ENCODE results near the gene CSNK2A1.

Gene CSNK2A1

DNA sequence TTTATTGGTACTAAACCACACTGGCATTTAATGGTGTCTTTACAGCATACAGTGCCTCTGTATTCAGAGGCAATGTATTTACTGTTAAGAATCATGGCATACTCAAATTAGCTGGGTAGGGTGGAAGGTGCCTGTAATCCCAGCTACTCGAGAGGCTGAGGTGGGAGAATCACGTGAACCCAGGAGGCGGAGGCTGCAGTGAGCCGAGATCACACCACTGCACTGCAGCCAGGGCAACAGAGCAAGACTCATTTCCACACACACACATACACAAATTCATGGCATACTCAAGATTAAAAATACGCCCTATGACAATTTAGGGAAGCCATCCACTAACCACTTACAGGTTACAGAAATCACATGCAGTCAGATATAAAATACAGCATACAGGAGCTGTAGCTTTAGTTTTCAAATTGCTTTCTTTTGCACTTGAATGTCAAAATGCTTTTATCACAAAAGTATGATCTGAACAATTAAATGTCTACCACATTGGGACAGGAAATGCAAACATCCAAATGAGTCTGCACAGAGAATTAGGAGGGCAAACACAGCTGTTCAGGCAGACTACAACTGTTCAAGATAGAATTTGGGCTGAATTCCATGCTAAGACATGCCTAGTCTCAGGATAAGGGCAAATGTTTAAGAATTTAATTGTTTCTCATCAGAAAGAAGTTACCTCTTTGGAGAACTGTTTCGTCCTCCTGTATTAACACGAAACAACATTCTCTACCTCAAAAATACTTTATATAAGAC is 36.4 kb downstream of the CSNK2A1 start:
- no peaks in the 10 kb centered on the region for H3K4me1 ChIP-seq (ENCODE audit: insufficient read depth, low read length)
- H3K36me3 ChIP-seq (ENCODE audit: insufficient read depth, low read length): peaks cover 35% of the 10 kb centered on the region
- no peaks in the 10 kb centered on the region for H3K9me3 ChIP-seq (ENCODE audit: control insufficient read depth, insufficient read depth, low read length)
- H3K9ac ChIP-seq (ENCODE audit: low read depth, low read length): no peak overlapping the region

DNA sequence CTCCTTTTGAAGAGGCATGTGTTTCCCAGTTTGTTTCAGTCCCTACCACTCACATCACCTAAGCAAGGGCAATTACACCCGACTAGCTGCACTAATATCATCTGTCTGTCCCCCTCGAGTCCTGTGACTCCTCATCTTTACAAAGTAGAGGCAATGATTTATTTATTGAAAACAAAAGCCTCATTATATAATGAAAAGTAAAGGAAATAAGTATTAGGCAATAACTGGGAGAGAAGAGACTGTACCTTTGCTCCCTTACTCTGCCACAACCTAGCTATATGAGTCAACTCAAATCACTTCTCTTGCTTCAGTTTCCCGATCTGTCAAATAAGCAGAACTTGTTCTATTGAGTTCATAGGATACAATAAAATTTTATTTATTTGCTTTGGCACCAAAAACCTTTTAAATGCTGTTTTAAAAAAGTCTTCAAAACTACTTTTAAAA is 38.9 kb downstream of the CSNK2A1 start:
- Histone ChIP-seq H3K4me1 (ENCODE audit: insufficient read depth, low read length) (no peaks in the 10 kb centered on the region), H3K9ac (ENCODE audit: low read depth, low read length) (no peak overlapping the region), H3K36me3 (ENCODE audit: insufficient read depth, low read length) (peaks cover 46% of the 10 kb centered on the region), H3K9me3 (ENCODE audit: control insufficient read depth, insufficient read depth, low read length) (no peaks in the 10 kb centered on the region)

- Histone ChIP-seq H3K9ac (ENCODE audit: low read depth, low read length) (no peak overlapping the region), H3K36me3 (ENCODE audit: insufficient read depth, low read length) (peaks cover 56% of the 10 kb centered on the region), H3K4me1 (ENCODE audit: insufficient read depth, low read length) (no peaks in the 10 kb centered on the region), H3K9me3 (ENCODE audit: control insufficient read depth, insufficient read depth, low read length) (no peaks in the 10 kb centered on the region)
Observed at GRCh38 chr20:503048-503737, 40.4 kb downstream of the CSNK2A1 start.

GRCh38 chr20:497979-498378 is 45.6 kb downstream of the CSNK2A1 start:
- Histone ChIP-seq H3K36me3 (ENCODE audit: insufficient read depth, low read length) (peaks cover 57% of the 10 kb centered on the region), H3K9me3 (ENCODE audit: control insufficient read depth, insufficient read depth, low read length) (no peaks in the 10 kb centered on the region), H3K9ac (ENCODE audit: low read depth, low read length) (no peak overlapping the region), H3K4me1 (ENCODE audit: insufficient read depth, low read length) (no peaks in the 10 kb centered on the region)

- Histone ChIP-seq H3K4me1 (ENCODE audit: insufficient read depth, low read length) (no peaks in the 10 kb centered on the region), H3K36me3 (ENCODE audit: insufficient read depth, low read length) (peaks cover 55% of the 10 kb centered on the region), H3K9me3 (ENCODE audit: control insufficient read depth, insufficient read depth, low read length) (no peaks in the 10 kb centered on the region), H3K9ac (ENCODE audit: low read depth, low read length) (no peak overlapping the region)
Observed at GRCh38 chr20:496126-496696, 47.4 kb downstream of the CSNK2A1 start.

GRCh38 chr20:492159-492558 is 51.4 kb downstream of the CSNK2A1 start:
- Histone ChIP-seq H3K4me1 (ENCODE audit: insufficient read depth, low read length) (no peaks in the 10 kb centered on the region), H3K9me3 (ENCODE audit: control insufficient read depth, insufficient read depth, low read length) (no peaks in the 10 kb centered on the region), H3K9ac (ENCODE audit: low read depth, low read length) (no peak overlapping the region), H3K36me3 (ENCODE audit: insufficient read depth, low read length) (peaks cover 50% of the 10 kb centered on the region)

- Histone ChIP-seq H3K36me3 (ENCODE audit: insufficient read depth, low read length) (peaks cover 58% of the 10 kb centered on the region), H3K9me3 (ENCODE audit: control insufficient read depth, insufficient read depth, low read length) (no peaks in the 10 kb centered on the region), H3K4me1 (ENCODE audit: insufficient read depth, low read length) (no peaks in the 10 kb centered on the region), H3K9ac (ENCODE audit: low read depth, low read length) (no peak overlapping the region)
Observed at GRCh38 chr20:487655-488054, 55.9 kb downstream of the CSNK2A1 start.

- H3K9ac ChIP-seq (ENCODE audit: low read depth, low read length): no peak overlapping the region
- H3K4me1 ChIP-seq (ENCODE audit: insufficient read depth, low read length): no peaks in the 10 kb centered on the region
- H3K36me3 ChIP-seq (ENCODE audit: insufficient read depth, low read length): peaks cover 61% of the 10 kb centered on the region
Observed at GRCh38 chr20:483815-484644, 59.6 kb downstream of the CSNK2A1 start.

GRCh38 chr20:481167-481566 is 62.4 kb downstream of the CSNK2A1 start:
- H3K4me1 ChIP-seq (ENCODE audit: insufficient read depth, low read length): no peaks in the 10 kb centered on the region
- no peak overlapping the region for H3K9ac ChIP-seq (ENCODE audit: low read depth, low read length)
- peaks cover 47% of the 10 kb centered on the region for H3K36me3 ChIP-seq (ENCODE audit: insufficient read depth, low read length)
- H3K9me3 ChIP-seq (ENCODE audit: control insufficient read depth, insufficient read depth, low read length): no peaks in the 10 kb centered on the region

More at GRCh38 chr20:483815-484644, 59.6 kb downstream of the CSNK2A1 start:
- no peaks in the 10 kb centered on the region for H3K9me3 ChIP-seq (ENCODE audit: control insufficient read depth, insufficient read depth, low read length)

DNA sequence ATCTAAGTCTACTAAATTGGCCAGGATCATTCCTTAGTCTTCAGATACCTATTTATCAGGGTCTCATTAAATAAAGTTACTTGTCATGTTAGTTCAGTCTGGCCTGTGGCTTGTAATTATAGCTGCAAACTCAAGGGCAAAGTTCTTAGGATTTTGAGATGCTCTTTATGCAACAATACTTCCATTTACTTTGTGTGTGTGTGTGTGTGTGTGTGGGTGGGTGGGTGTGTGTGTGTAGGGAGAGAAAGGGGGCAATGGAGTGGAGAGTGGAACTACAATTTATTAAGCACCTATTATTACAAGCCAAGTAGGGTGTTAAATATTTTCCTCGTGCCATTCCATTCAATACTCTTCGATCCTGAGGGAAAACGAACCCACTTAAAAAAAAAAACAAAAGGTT is 63.5 kb downstream of the CSNK2A1 start:
- H3K9me3 ChIP-seq (ENCODE audit: control insufficient read depth, insufficient read depth, low read length): no peaks in the 10 kb centered on the region
- H3K9ac ChIP-seq (ENCODE audit: low read depth, low read length): no peak overlapping the region
- no peaks in the 10 kb centered on the region for H3K4me1 ChIP-seq (ENCODE audit: insufficient read depth, low read length)
- peaks cover 44% of the 10 kb centered on the region for H3K36me3 ChIP-seq (ENCODE audit: insufficient read depth, low read length)

- peaks cover 41% of the 10 kb centered on the region for H3K36me3 ChIP-seq (ENCODE audit: insufficient read depth, low read length)
- no peaks in the 10 kb centered on the region for H3K9me3 ChIP-seq (ENCODE audit: control insufficient read depth, insufficient read depth, low read length)
- H3K4me1 ChIP-seq (ENCODE audit: insufficient read depth, low read length): no peaks in the 10 kb centered on the region
- no peak overlapping the region for H3K9ac ChIP-seq (ENCODE audit: low read depth, low read length)
Observed at GRCh38 chr20:479487-479886, 64.1 kb downstream of the CSNK2A1 start.

- Histone ChIP-seq H3K4me1 (ENCODE audit: insufficient read depth, low read length) (no peaks in the 10 kb centered on the region), H3K9me3 (ENCODE audit: control insufficient read depth, insufficient read depth, low read length) (no peaks in the 10 kb centered on the region), H3K9ac (ENCODE audit: low read depth, low read length) (no peak overlapping the region), H3K36me3 (ENCODE audit: insufficient read depth, low read length) (peaks cover 40% of the 10 kb centered on the region)
Observed at GRCh38 chr20:478949-479429, 64.6 kb downstream of the CSNK2A1 start.

DNA sequence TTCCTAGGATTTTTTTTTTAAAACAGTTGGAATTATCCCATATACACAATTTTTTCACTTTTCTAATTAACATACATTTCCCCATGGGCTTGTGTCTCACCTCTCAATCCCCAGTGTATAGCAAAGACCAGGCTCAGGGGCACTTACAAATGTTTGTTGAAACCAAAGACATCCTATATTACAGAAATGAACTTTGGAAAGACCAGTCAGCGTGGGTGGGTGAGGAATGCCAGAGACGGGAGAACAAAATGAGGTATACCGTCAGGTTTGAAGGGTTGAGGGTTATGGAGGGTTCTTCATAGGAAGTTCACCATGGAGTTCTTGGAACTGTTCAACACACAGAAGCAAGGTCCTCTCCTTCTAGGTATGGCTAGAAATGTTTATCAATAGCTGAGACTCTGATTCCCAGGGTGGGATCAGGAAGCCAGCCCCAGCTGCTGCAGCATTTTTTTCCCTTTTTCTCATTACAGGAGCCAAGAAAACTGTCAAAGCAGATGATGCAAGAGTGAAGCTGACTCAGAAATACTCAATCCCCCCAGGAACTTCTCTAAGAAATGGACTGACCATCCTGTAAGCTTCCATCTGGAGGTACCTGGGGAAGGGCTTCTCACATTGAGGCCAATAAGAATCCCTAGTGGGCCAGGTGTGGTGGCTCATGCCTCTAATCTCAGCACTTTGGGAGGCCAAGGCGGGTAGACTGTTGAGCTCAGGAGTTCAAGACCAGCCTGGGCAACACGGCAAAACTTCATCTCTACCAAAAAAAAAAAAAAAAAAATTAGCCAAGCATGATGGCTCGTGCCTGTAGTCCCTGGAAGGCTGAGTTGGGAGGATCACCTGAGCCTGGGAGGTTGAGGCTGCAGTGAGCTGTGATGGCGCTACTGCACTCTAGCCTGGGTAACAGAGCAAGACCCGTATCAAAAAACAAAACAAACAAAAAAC is 65.3 kb downstream of the CSNK2A1 start:
- Histone ChIP-seq H3K4me1 (ENCODE audit: insufficient read depth, low read length) (no peaks in the 10 kb centered on the region), H3K9me3 (ENCODE audit: control insufficient read depth, insufficient read depth, low read length) (no peaks in the 10 kb centered on the region; the same call in 1 of the 2 replicates), H3K9ac (ENCODE audit: low read depth, low read length) (no peak overlapping the region), H3K36me3 (ENCODE audit: insufficient read depth, low read length) (peaks cover 35% of the 10 kb centered on the region)
